WTC11 (cell line): ENCODE measurements around the gene TMSB15A. TPM values are rescaled to one million over a fixed set of nuclear protein-coding genes. Genes with fewer than 3 reads are reported as not detected.
"Not testable (repeated sequence)": the region's sequence is repeated elsewhere in the genome, so short reads cannot be mapped to it uniquely, and the experiment has no call there.

ENCODE experiments used
- ATAC-seq: fragments of 200-7000 bp; cut with Tn5 transposase; 2 replicates; pipeline ENCODE4 v1.10.0; 2021; ENCODE audit warnings: mild to moderate bottlenecking, moderate library complexity
- CTCF ChIA-PET: fragments of 300-600 bp; sonication (Branson Sonifier 250); formaldehyde crosslinking; loops from one replicate; lab custom pipeline; 2021; ENCODE audit warnings: antibody characterized with exemption; lab: Charles Lee
- POLR2A ChIA-PET: fragments of 350-600 bp; sonication (Branson Sonifier 250); formaldehyde crosslinking; loops from one replicate; lab custom pipeline; 2021; ENCODE audit warnings: antibody characterized with exemption; lab: Charles Lee
- DNase-seq: peaks from one replicate; pipeline ENCODE4 v3.0.0; 2021; ENCODE audit warnings: low spot score
- H3K27ac Mint-ChIP-seq: 2 replicates; pipeline ENCODE4 v1.8.0; 2021; ENCODE audit warnings: mixed read lengths
- H3K27me3 Mint-ChIP-seq: 2 replicates; pipeline ENCODE4 v1.8.0; 2021; ENCODE audit warnings: low read depth, mild to moderate bottlenecking, moderate library complexity, mixed read lengths
- H3K36me3 Mint-ChIP-seq: 2 replicates; pipeline ENCODE4 v1.8.0; 2021; ENCODE audit warnings: mixed read lengths
- H3K4me1 Mint-ChIP-seq: 2 replicates; pipeline ENCODE4 v1.8.0; 2022; ENCODE audit warnings: mixed read lengths
- H3K4me3 Mint-ChIP-seq: 2 replicates; pipeline ENCODE4 v1.8.0; 2021; ENCODE audit warnings: mild to moderate bottlenecking, moderate library complexity, mixed read lengths
- H3K9me3 Mint-ChIP-seq: 2 replicates; pipeline ENCODE4 v1.8.0; 2021; ENCODE audit warnings: mixed read lengths
- AR ChIP-seq: fragments of 250-450 bp; sonication (Bioruptor Pico); IDR thresholded peaks from 2 replicates; pipeline ENCODE4 v1.9.0; 2021; ENCODE audit warnings: mild to moderate bottlenecking
- E2F4 ChIP-seq: sonication (generic); formaldehyde crosslinking; IDR thresholded peaks from 2 replicates; pipeline ENCODE4 v1.8.1; 2022; ENCODE audit warnings: low read depth, mild to moderate bottlenecking, moderate library complexity, missing genetic modification reagents, borderline replicate concordance
- ESRRA ChIP-seq: sonication (generic); formaldehyde crosslinking; IDR thresholded peaks from 2 replicates; pipeline ENCODE4 v1.8.1; 2022; ENCODE audit warnings: mild to moderate bottlenecking, missing genetic modification reagents, borderline replicate concordance
- FOXP1 ChIP-seq: sonication (generic); formaldehyde crosslinking; IDR thresholded peaks from 2 replicates; pipeline ENCODE4 v1.8.0; 2022; ENCODE audit warnings: missing genetic modification reagents, mild to moderate bottlenecking, moderate library complexity, borderline replicate concordance
- HMGA2 ChIP-seq: fragments of 250-450 bp; sonication (Bioruptor Pico); IDR thresholded peaks from 2 replicates; pipeline ENCODE4 v1.4.0; 2021; ENCODE audit warnings: mild to moderate bottlenecking, moderate library complexity
- IRF2 ChIP-seq: sonication (generic); formaldehyde crosslinking; IDR thresholded peaks from 2 replicates; pipeline ENCODE4 v1.8.0; 2022; ENCODE audit warnings: low read depth, missing genetic modification reagents, borderline replicate concordance
- MAX ChIP-seq: sonication (generic); formaldehyde crosslinking; IDR thresholded peaks from 2 replicates; pipeline ENCODE4 v1.8.0; 2022; ENCODE audit warnings: mild to moderate bottlenecking, missing genetic modification reagents
- MLX ChIP-seq: sonication (generic); formaldehyde crosslinking; IDR thresholded peaks from 2 replicates; pipeline ENCODE4 v1.8.1; 2023; ENCODE audit warnings: mild to moderate bottlenecking, missing genetic modification reagents, moderate library complexity
- NFATC4 ChIP-seq: fragments of 250-450 bp; sonication (Bioruptor Pico); IDR thresholded peaks from 2 replicates; pipeline ENCODE4 v1.9.0; 2021; ENCODE audit warnings: mild to moderate bottlenecking
- PRDM15 ChIP-seq: sonication (generic); formaldehyde crosslinking; IDR thresholded peaks from 2 replicates; pipeline ENCODE4 v1.8.0; 2022; ENCODE audit warnings: missing genetic modification reagents
- RELA ChIP-seq: sonication (generic); formaldehyde crosslinking; IDR thresholded peaks from 2 replicates; pipeline ENCODE4 v1.8.1; 2022; ENCODE audit warnings: missing genetic modification reagents, mild to moderate bottlenecking, borderline replicate concordance
- ZBTB21 ChIP-seq: sonication (generic); formaldehyde crosslinking; IDR thresholded peaks from 2 replicates; pipeline ENCODE4 v1.8.1; 2023; ENCODE audit warnings: mild to moderate bottlenecking, missing genetic modification reagents, borderline replicate concordance
- ZNF232 ChIP-seq: sonication (generic); formaldehyde crosslinking; IDR thresholded peaks from 2 replicates; pipeline ENCODE4 v1.8.0; 2022; ENCODE audit warnings: mild to moderate bottlenecking, missing genetic modification reagents
- ZNF317 ChIP-seq: sonication (generic); formaldehyde crosslinking; IDR thresholded peaks from 2 replicates; pipeline ENCODE4 v1.8.1; 2023; ENCODE audit warnings: low read depth, mild to moderate bottlenecking, moderate library complexity, missing genetic modification reagents, borderline replicate concordance
- ZNF512 ChIP-seq: sonication (generic); formaldehyde crosslinking; IDR thresholded peaks from 2 replicates; pipeline ENCODE4 v1.8.1; 2022; ENCODE audit warnings: missing genetic modification reagents, borderline replicate concordance
- ZSCAN18 ChIP-seq: fragments of 250-450 bp; sonication (Bioruptor Pico); IDR thresholded peaks from 2 replicates; pipeline ENCODE4 v2.1.2; 2022; ENCODE audit warnings: mild to moderate bottlenecking, moderate library complexity
- total RNA-seq: library from RNA; stranded (reverse); gene quantifications from 3 replicates; pipeline ENCODE4 v1.2.3, GENCODE V29; 2021

Gene TMSB15A
- total RNA-seq, 1 experiment from 2014 or later: 30.3 TPM

- ATAC-seq (no peak), DNase-seq (no peak)
- Mint-ChIP-seq H3K4me1 (peaks cover 7% of the 10 kb centered on the region; the same call in 1 of the 2 replicates), H3K9me3 (no peaks in the 10 kb centered on the region), H3K36me3 (no peaks in the 10 kb centered on the region), H3K27ac (no peak overlapping the region), H3K4me3 (no peak overlapping the region), H3K27me3 (peaks cover 25% of the 10 kb centered on the region)
- ChIA-PET POLR2A (no interaction called here), CTCF (no interaction called here)
- TF ChIP-seq RELA (CRISPR knock-in tag) (no peak), AR (no peak), ZNF232 (no peak), MLX (CRISPR knock-in tag) (no peak), ZSCAN18 (no peak), FOXP1 (no peak)
Measured at GRCh38 chrX:102548231-102548630, 31.7 kb upstream of the TMSB15A start.

- no peak for ATAC-seq
- no peaks in the 10 kb centered on the region for H3K9me3 Mint-ChIP-seq
- DNase-seq: no peak
- H3K36me3 Mint-ChIP-seq: no peaks in the 10 kb centered on the region
- ChIA-PET CTCF (no interaction called here), POLR2A (no interaction called here)
- H3K27me3 Mint-ChIP-seq: peaks cover 25% of the 10 kb centered on the region
- TF ChIP-seq MAX (CRISPR knock-in tag): no peak
- no peak for TF ChIP-seq ZNF232
- TF ChIP-seq RELA (CRISPR knock-in tag): no peak
- TF ChIP-seq ZNF317 (CRISPR knock-in tag): no peak
- TF ChIP-seq ESRRA (CRISPR knock-in tag): no peak
- TF ChIP-seq ZBTB21 (CRISPR knock-in tag): no peak
- no peak for TF ChIP-seq ZSCAN18
- no peak for TF ChIP-seq E2F4 (CRISPR knock-in tag)
- no peak for TF ChIP-seq ZNF512 (CRISPR knock-in tag)
- TF ChIP-seq PRDM15 (CRISPR knock-in tag): no peak
- TF ChIP-seq HMGA2: no peak
- no peak for TF ChIP-seq IRF2
- no peak for TF ChIP-seq NFATC4
- H3K4me1 Mint-ChIP-seq: peaks cover 7% of the 10 kb centered on the region; the same call in 1 of the 2 replicates
- H3K4me3 Mint-ChIP-seq: no peak overlapping the region
- H3K27ac Mint-ChIP-seq: no peak overlapping the region
Measured at GRCh38 chrX:102546828-102547493, 30.4 kb upstream of the TMSB15A start.

GRCh38 chrX:102546175-102546574, 29.6 kb upstream of the TMSB15A start:
- ATAC-seq, H3K36me3 Mint-ChIP-seq, CTCF ChIA-PET, DNase-seq, H3K4me1 Mint-ChIP-seq, H3K9me3 Mint-ChIP-seq, H3K4me3 Mint-ChIP-seq, POLR2A ChIA-PET, H3K27ac Mint-ChIP-seq: not testable (repeated sequence)
- peaks cover 25% of the 10 kb centered on the region for H3K27me3 Mint-ChIP-seq
